Measurements from ENCODE around the gene LTBP1.

Gene LTBP1

DNA sequence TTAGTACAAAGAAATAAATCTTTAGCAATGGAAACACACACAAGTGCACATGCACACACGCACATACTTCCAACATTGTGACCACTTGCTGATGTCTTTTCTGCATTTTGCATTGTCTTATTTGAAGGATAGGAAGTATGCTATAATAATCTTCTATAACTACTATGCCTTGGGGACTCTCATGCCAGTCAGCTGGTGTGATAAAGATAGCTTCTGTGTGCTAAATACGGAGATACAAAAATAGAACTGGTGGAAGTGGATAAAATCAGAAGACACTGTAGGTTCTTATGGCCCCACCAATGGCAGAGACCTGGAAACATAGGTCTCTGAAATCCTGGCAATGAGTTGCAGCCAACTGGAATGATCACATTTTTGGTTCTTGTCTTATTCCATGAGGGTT lies 498.2 kb downstream of the LTBP1 start:
- FAIRE-seq (no peak), DNase-seq (ENCODE audit: insufficient read length) (no peak)
- no peak for TF ChIP-seq POLR2A (IDR thresholded peaks at IDR 0.05; ENCODE audit: low read depth, low read length)
- TF ChIP-seq POLR2AphosphoS5 (IDR thresholded peaks at IDR 0.05; ENCODE audit: low read depth, low read length): no peak
- no peak for TF ChIP-seq TAF1 (IDR thresholded peaks at IDR 0.05; ENCODE audit: borderline replicate concordance, low read depth, low read length)

DNA sequence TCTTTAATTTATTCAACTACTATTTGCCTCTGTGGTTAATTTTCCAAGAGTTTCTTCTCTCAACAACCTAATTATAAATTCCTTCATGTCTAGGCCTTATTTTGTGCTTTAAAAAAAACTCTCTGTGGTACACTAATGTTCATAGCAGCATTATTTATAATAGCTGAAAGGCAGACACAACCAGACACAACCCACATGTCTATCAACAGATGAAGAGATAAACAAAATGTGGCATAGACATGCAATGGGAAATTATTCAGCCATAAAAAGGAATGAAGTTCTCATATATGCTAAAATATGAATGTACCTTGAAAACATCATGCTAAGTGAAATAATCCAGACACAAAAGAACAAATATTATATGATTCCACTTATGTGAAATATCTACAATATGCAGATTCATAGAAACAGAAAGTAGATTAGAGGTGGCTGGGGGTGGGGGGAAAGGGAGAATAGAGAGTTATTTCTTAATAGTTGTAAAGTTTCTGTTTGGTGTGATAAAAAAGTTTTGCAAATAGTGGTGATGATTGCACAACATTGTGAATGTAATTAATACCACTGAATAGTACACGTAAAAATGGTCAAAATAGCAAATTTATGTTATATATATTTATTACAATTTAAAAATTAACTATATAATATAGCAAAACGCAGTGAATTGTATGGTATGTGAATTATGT lies 501.6 kb downstream of the LTBP1 start:
- DNase-seq (ENCODE audit: insufficient read length): no peak
- no peak for FAIRE-seq
- TF ChIP-seq POLR2AphosphoS5 (IDR thresholded peaks at IDR 0.05; ENCODE audit: low read depth, low read length) (no peak), POLR2A (IDR thresholded peaks at IDR 0.05; ENCODE audit: low read depth, low read length) (no peak), TAF1 (IDR thresholded peaks at IDR 0.05; ENCODE audit: borderline replicate concordance, low read depth, low read length) (no peak)

All from GM12892 (cell line).